CD4-positive, alpha-beta T cell (primary cell): Measurements from ENCODE around the gene PINLYP. TPM values are rescaled to one million over a fixed set of nuclear protein-coding genes. Genes with fewer than 3 reads are reported as not detected.

Experiments
- ATAC-seq: fragments of 200-7000 bp; cut with Tn5 transposase; one replicate; pipeline ENCODE4 v1.10.0; 2022; ENCODE audit warnings: mild to moderate bottlenecking; ENCODE audit not compliant: poor library complexity
- CTCF ChIA-PET: fragments of 350-600 bp; sonication (Branson Sonifier 250); formaldehyde crosslinking; loops from one replicate; lab custom pipeline; 2021; ENCODE audit warnings: antibody characterized with exemption, inconsistent platforms; lab: Charles Lee
- POLR2A ChIA-PET: fragments of 350-600 bp; sonication (Branson Sonifier 250); formaldehyde crosslinking; loops from one replicate; lab custom pipeline; 2021; ENCODE audit warnings: antibody characterized with exemption, inconsistent platforms; lab: Charles Lee
- DNase-seq, 14 experiments: peaks; one replicate each; pipeline ENCODE4 v3.0.0-alpha.2; 2013 to 2020; ENCODE audit warnings: mixed read lengths in 2 of 14
- H3K27ac ChIP-seq, 2 donors: one replicate each; pipeline versions ENCODE4 v1.5.1 to v1.7.0; 2013; ENCODE audit warnings: low read length in 2 of 2, low read depth in 1 of 2, mild to moderate bottlenecking in 1 of 2
- H3K27me3 ChIP-seq, 2 experiments: 1 replicate in 1 of 2; 2 replicates in 1 of 2; pipeline versions ENCODE4 v1.6.1 to v1.7.0; 2013; ENCODE audit warnings: low read length in 2 of 2, control low read depth in 1 of 2, mild to moderate bottlenecking in 1 of 2, moderate library complexity in 1 of 2; ENCODE audit not compliant: insufficient read depth in 2 of 2, control insufficient read depth in 1 of 2
- H3K36me3 ChIP-seq: one replicate; pipeline ENCODE4 v1.6.1; 2013; ENCODE audit warnings: low read length, control low read depth; ENCODE audit not compliant: insufficient read depth
- H3K4me1 ChIP-seq: one replicate; pipeline ENCODE4 v1.6.1; 2013; ENCODE audit warnings: low read length, control low read depth; ENCODE audit not compliant: insufficient read depth
- H3K4me3 ChIP-seq: one replicate; pipeline ENCODE4 v1.5.1; 2013; ENCODE audit warnings: mild to moderate bottlenecking, low read length, moderate library complexity
- H3K9me3 ChIP-seq, 2 experiments: 1 replicate in 1 of 2; 2 replicates in 1 of 2; pipeline versions ENCODE4 v1.6.1 to v1.7.0; 2013; ENCODE audit warnings: low read length in 2 of 2, mild to moderate bottlenecking in 2 of 2, control low read depth in 1 of 2, moderate library complexity in 1 of 2; ENCODE audit not compliant: control insufficient read depth in 1 of 2, insufficient read depth in 1 of 2
- H3K27ac Mint-ChIP-seq: one replicate; pipeline ENCODE4 v1.8.0; 2020; ENCODE audit warnings: mixed read lengths
- H3K27me3 Mint-ChIP-seq: one replicate; pipeline ENCODE4 v1.8.0; 2021; ENCODE audit warnings: mixed read lengths
- H3K36me3 Mint-ChIP-seq: one replicate; pipeline ENCODE4 v1.8.0; 2021; ENCODE audit warnings: low read depth, mixed read lengths
- H3K4me1 Mint-ChIP-seq: one replicate; pipeline ENCODE4 v1.8.0; 2021; ENCODE audit warnings: low read depth, mixed read lengths
- H3K4me3 Mint-ChIP-seq: one replicate; pipeline ENCODE4 v1.8.0; 2020; ENCODE audit warnings: mild to moderate bottlenecking, mixed read lengths
- H3K9me3 Mint-ChIP-seq: one replicate; pipeline ENCODE4 v1.8.0; 2020; ENCODE audit warnings: mixed read lengths
- CTCF ChIP-seq: fragments of 200-600 bp; IDR thresholded peaks from one replicate; pipeline ENCODE4 v1.8.0; 2022; ENCODE audit warnings: antibody characterized with exemption, mild to moderate bottlenecking
- intact Hi-C, 2 experiments: fragments of 100-400 bp; cut with DNase I in 1 of 2; cut with micrococcal nuclease in 1 of 2; formaldehyde crosslinking; loops; one replicate each; pipeline versions ENCODE4 v1.15.1 to v1.9.0; 2023 to 2025; cut with DNase I, micrococcal nuclease
- total RNA-seq, 174 experiments: library from RNA in 2 of 174; stranded (reverse) in 2 of 174; gene quantifications; one replicate each; pipeline ENCODE4 v1.2.3 and lab custom pipeline; 2021 to 2026

PINLYP gene
- total RNA-seq, 2 experiments from 2014 or later, result not detected

GRCh38 chr19:43548706-43549105 is 26.9 kb upstream of the PINLYP start:
- Histone ChIP-seq H3K27ac (no peak overlapping the region), H3K36me3 (peaks cover 56% of the 10 kb centered on the region), H3K4me1 (no peaks in the 10 kb centered on the region), H3K9me3 (no peaks in the 10 kb centered on the region), H3K4me3 (no peak overlapping the region), H3K27me3 (no peaks in the 10 kb centered on the region)
- Mint-ChIP-seq H3K4me3 (no peak overlapping the region), H3K9me3 (no peaks in the 10 kb centered on the region), H3K27ac (no peak overlapping the region), H3K4me1 (no peaks in the 10 kb centered on the region), H3K27me3 (no peaks in the 10 kb centered on the region), H3K36me3 (peaks cover 81% of the 10 kb centered on the region)
- ChIA-PET CTCF (interaction anchor here (0.6 kb wide), 1 partner anchor 23 kb away, joined by 4 read pairs; no protein-coding TSS in a partner anchor), POLR2A (no interaction called here)
- DNase-seq (no peak), ATAC-seq (no peak)
- intact Hi-C loops, result no loop called here
- TF ChIP-seq CTCF, result no peak

GRCh38 chr19:43551399-43552197 is 24.0 kb upstream of the PINLYP start:
- no peak overlapping the region for H3K27ac Mint-ChIP-seq
- DNase-seq (no peak), ATAC-seq (no peak)
- Histone ChIP-seq H3K9me3 (no peaks in the 10 kb centered on the region), H3K27me3 (no peaks in the 10 kb centered on the region), H3K27ac (no peak overlapping the region), H3K4me3 (no peak overlapping the region), H3K4me1 (peaks cover 6% of the 10 kb centered on the region), H3K36me3 (peaks cover 55% of the 10 kb centered on the region)
- no peak for TF ChIP-seq CTCF
- intact Hi-C loops, result loop anchor here in 1 of 2 experiments (10.0 kb wide), 1 partner anchor 233 kb away; the partner anchor contains the start of gene KCNN4
- H3K4me1 Mint-ChIP-seq, result peaks cover 8% of the 10 kb centered on the region
- no peaks in the 10 kb centered on the region for H3K9me3 Mint-ChIP-seq
- ChIA-PET CTCF (no interaction called here), POLR2A (no interaction called here)
- peaks cover 80% of the 10 kb centered on the region for H3K36me3 Mint-ChIP-seq
- H3K4me3 Mint-ChIP-seq, result no peak overlapping the region
- no peaks in the 10 kb centered on the region for H3K27me3 Mint-ChIP-seq

- Histone ChIP-seq H3K27me3 (no peaks in the 10 kb centered on the region), H3K27ac (no peak overlapping the region), H3K9me3 (no peaks in the 10 kb centered on the region), H3K4me1 (peaks cover 6% of the 10 kb centered on the region), H3K36me3 (peaks cover 55% of the 10 kb centered on the region), H3K4me3 (no peak overlapping the region)
- intact Hi-C loops, result loop anchor here in 1 of 2 experiments (10.0 kb wide), 1 partner anchor 233 kb away; the partner anchor contains the start of gene KCNN4
- no peak for TF ChIP-seq CTCF
- Mint-ChIP-seq H3K27me3 (no peaks in the 10 kb centered on the region), H3K36me3 (peaks cover 75% of the 10 kb centered on the region), H3K4me1 (peaks cover 8% of the 10 kb centered on the region), H3K9me3 (no peaks in the 10 kb centered on the region), H3K4me3 (no peak overlapping the region), H3K27ac (no peak overlapping the region)
- ATAC-seq (no peak), DNase-seq (no peak)
- CTCF ChIA-PET, result no interaction called here
- POLR2A ChIA-PET, result interaction anchor here (1.0 kb wide), 1 partner anchor 19 kb away, joined by 4 read pairs; the partner anchor contains the start of gene ZNF575
These were observed 23.5 kb upstream of the PINLYP start for GRCh38 chr19:43552198-43552450.
